GM19239 (cell line): ENCODE measurements around the gene C1orf167.

Experiments
- DNase-seq: peaks from one replicate; pipeline ENCODE4 v3.0.0; 2011; ENCODE audit warnings: low spot score; ENCODE audit not compliant: insufficient read length
- FAIRE-seq: peaks from 2 replicates; lab custom pipeline; 2011; peaks lifted over from hg19 to GRCh38; lab: Jason Lieb, UNC

The C1orf167 gene

DNA sequence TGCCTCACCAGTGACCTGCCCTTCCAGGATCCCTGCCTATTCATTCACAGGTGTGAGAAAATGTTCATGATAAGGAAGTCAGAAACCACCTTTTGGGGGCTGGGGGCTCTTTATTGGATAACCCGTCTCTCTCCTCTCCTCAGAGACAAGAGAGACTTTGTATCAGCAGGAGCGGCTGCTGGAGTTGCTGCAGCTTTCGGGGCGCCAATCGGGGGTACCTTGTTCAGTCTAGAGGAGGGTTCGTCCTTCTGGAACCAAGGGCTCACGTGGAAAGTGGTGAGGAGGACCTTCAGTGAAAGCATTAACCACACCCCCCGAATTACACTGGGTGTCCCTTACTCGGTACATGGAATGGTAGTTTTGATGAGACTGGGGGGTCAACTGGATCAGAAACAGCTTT lies 65.0 kb downstream of the C1orf167 start:
- DNase-seq (no peak), FAIRE-seq (no peak)

DNA sequence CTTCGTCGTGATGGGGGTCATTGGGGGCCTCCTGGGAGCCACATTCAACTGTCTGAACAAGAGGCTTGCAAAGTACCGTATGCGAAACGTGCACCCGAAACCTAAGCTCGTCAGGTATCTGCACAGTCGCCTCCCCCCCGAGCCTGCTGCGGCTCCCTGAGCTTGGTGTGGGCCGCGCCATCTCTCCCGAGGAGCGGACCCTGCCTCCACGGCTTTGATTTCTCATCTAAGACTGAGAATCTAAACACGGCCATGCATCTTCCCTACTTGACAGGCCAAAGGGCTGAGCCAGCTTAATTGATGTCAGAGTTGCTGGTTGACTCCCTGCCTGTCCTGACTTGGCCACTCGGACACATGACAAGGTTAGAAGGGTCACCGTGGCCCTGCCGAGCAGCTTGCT lies 66.5 kb downstream of the C1orf167 start:
- no peak for DNase-seq
- FAIRE-seq: no peak

DNA sequence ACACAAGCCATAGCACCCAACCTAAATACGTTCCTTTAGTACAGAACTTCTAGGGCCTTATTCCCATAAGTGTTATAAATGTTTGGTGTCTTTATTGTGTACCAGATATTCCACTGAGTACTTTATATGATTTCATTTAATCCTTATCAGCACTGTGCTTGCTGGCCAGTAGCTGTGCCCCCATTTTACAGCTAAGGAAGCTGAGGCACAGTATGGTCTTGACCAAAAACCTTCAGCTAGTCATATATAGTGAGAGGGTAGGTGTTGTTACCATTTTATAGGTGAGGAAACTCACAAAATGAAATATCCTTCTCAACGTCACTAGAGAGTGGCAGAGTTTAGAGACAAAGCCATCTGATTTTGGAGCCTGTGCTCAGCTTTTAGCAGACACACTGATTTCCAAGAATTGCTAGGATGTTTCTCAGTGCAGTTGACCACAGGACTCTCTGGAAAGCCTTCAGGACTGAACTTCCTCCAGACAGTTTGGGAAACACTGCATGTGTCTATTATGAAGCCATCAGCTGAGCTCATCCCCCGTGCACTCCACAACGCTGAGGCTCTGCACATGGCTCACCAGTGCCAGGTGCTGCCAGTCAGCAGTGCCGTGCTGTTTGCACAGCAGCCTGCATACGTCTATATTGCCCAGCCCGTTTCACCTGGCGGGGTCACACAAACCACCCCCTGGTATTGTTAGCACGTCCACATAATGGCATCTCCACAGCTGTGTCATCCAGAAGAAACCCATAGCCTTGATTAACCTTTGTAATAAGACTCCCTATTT lies 70.1 kb downstream of the C1orf167 start:
- DNase-seq (no peak), FAIRE-seq (no peak)

DNA sequence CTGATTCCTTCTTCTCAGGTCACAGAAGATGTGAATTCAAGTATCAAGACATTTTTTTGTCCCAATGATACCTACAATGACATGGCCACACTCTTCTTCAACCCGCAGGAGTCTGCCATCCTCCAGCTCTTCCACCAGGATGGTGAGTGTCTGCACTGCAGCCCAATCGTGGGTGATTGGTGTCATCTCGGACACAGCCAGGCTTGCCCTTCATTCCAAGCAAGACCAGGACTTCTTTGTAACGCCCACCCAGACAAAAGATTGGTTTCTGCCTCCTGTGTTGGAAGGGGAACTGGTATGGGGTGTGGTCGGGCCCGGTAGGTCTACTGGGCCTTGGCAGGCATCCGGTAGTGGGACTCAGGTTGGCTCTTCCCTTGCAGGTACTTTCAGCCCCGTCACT lies 71.5 kb downstream of the C1orf167 start:
- FAIRE-seq: no peak
- DNase-seq: no peak

DNA sequence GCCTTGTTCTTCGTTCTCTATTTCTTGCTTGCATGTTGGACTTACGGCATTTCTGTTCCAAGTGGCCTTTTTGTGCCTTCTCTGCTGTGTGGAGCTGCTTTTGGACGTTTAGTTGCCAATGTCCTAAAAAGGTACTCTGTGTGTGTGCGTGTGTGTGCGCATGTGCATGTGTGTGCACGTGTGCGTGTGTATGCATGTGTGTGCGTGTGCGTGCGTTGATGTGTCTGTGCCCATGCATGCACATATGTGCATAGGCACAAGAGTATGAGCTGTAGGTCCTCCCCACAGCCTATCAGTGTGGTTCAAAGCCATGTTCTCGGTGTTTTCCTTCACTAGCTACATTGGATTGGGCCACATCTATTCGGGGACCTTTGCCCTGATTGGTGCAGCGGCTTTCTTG lies 71.9 kb downstream of the C1orf167 start:
- DNase-seq (no peak), FAIRE-seq (no peak)

DNA sequence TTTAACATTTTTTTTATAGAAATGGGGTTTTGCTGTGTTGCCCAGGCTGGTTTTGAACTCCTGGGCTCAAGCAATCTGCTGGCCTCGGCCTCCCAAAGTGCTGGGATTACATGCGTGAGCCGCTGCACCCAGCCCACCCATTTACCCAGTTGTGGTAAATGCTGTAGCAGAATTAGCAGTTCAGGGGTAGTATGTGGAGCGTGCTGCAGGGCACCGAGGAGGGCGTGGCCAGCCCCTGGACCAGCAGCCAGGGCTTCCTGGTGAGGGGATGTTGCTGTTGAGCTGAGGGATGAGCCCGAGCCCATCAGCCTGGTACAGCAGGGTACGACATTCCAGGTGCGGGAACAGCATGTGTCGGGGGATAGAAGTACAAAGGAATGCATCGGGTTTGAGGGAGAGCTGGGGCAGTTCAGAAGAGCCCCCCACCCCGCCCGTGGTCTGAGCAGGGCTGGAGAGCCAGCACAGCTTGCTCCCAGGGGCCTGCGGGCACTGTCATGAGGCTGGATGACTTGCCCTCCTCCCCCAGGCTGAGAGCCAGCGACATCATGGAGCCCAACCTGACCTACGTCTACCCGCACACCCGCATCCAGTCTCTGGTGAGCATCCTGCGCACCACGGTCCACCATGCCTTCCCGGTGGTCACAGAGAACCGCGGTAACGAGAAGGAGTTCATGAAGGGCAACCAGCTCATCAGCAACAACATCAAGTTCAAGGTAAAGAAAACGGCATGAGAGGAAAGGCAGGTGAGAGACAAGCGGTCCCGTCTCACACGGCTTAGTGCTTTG lies 73.6 kb downstream of the C1orf167 start:
- no peak for FAIRE-seq
- DNase-seq: no peak

DNA sequence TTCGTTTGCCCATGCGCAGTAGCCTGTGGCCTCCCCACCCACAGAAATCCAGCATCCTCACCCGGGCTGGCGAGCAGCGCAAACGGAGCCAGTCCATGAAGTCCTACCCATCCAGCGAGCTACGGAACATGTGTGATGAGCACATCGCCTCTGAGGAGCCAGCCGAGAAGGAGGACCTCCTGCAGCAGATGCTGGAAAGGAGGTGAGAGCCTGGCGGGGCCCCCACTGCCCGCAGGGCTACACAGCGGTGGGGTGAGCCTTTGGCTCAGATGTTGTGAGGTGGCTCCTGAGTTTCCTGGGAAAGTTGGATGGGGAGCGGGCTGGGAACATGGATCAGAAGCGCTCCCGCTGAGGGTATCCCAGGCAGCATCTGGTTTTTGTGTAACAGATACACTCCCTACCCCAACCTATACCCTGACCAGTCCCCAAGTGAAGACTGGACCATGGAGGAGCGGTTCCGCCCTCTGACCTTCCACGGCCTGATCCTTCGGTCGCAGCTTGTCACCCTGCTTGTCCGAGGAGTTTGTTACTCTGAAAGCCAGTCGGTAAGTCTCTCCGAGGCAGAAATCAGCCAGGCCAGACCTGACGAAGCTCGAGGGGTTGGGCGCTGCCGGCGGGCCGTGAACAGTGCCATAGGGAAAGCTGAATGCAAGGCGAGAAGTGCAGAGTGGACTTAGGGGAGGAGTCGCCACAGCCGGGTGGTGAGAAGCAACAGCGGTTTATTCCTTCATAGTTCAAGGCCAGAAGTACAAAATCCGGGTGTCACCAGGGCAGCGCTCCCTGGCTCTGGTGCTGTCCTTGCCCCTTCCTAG lies 75.2 kb downstream of the C1orf167 start:
- DNase-seq (no peak), FAIRE-seq (no peak)

DNA sequence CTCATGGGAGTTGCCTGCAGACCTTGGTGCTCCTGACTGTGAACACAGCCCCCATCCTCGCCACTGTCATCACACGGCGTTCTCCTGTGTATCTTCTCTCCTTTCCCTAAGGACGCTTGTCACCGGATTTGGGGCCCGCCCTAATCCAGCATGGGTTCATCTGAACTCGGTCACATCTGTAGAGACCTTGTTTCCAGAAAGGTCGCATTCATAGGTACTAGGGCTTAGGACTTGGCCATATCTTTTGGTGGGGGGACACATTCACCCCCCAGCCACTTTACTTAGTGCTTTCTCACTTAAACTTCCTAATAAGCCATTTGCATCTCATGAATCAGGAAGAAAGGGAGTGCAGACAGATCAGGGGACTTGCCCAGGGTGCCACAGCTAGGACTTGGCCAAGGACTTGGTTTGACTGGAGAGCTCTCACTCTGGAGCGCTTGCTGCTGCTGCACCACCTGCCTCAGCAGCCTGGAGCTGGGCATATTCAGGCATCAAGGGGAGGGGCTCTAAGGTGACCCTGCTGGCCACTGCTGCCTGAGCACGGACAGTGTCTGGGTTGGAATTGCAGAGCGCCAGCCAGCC lies 75.9 kb downstream of the C1orf167 start:
- DNase-seq (no peak), FAIRE-seq (no peak)

DNA sequence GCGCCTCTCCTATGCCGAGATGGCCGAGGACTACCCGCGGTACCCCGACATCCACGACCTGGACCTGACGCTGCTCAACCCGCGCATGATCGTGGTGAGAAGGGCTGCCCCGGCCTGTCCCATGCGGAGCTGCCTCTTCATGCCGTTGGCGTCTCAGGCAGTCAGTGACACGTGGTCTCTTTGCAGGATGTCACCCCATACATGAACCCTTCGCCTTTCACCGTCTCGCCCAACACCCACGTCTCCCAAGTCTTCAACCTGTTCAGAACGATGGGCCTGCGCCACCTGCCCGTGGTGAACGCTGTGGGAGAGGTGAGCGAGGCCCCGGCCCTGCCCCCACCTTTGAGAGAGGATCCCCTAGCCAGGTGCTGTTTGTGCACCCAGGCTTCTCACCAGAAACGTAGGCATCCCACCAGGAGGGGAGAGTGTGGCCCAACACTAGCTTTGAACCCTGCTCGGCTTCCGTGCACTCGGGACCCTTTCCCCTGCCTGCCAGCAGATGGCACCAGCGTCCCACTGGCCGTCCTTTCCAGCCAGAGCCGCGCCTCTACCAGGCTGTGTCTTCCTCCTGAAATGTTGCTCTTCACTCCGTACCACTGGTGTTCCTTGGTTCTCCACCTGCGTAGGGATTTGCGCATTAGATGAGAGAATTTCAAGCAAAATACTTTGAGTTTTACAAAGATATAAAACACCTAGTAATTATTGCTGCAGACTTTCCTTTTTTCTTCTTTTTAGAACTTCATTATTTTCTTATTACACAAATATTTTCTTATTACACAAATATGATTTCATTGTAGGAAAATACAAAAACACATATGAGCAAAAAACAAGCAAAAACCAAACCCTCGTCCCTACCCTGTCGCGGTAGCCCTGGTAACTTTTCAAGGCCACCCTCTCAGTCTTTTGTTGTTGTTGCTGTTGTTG lies 76.6 kb downstream of the C1orf167 start:
- FAIRE-seq: peak; percentile 82
- peak; percentile 94 for DNase-seq
